HepG2 (cell line): Measurements from ENCODE around the gene ZACN.
"Not testable (repeated sequence)": the region's sequence is repeated elsewhere in the genome, so short reads cannot be mapped to it uniquely, and the experiment has no call there.

ENCODE experiments used
- FOXP1 ChIP-seq, 2 experiments: fragments of 450-650 bp in 1 of 2; IDR thresholded peaks; 2 replicates each; pipeline ENCODE4 v1.6.1; 2017 to 2018; ENCODE audit warnings: antibody characterized with exemption in 1 of 2
- JUNB ChIP-seq: sonication (generic); formaldehyde crosslinking; IDR thresholded peaks from 2 replicates; pipeline ENCODE4 v1.8.0; 2022; ENCODE audit warnings: missing genetic modification reagents, mild to moderate bottlenecking, borderline replicate concordance
- LRRFIP1 ChIP-seq: sonication (generic); formaldehyde crosslinking; conservative IDR thresholded peaks from 2 replicates; pipeline ENCODE4 v1.4.0; 2020; ENCODE audit warnings: missing genetic modification reagents
- MXD4 ChIP-seq: IDR thresholded peaks from 2 replicates; pipeline ENCODE4 v1.6.1; 2016; ENCODE audit warnings: mild to moderate bottlenecking, missing biosample characterization, missing genetic modification reagents
- POLR2AphosphoS5 ChIP-seq: IDR thresholded peaks from 2 replicates; pipeline ENCODE4 v1.6.1; 2012; ENCODE audit warnings: low read depth, low read length
- ZNF776 ChIP-seq: sonication (generic); formaldehyde crosslinking; IDR thresholded peaks from 2 replicates; pipeline ENCODE4 v1.4.0; 2020; ENCODE audit warnings: mild to moderate bottlenecking, missing genetic modification reagents
- TF ChIP-seq, protein P1 (sequence below): sonication (generic); formaldehyde crosslinking; IDR thresholded peaks from 2 replicates; pipeline ENCODE4 v1.8.1; 2022; ENCODE audit warnings: low read depth, mild to moderate bottlenecking, missing genetic modification reagents
- TF ChIP-seq, protein P2 (sequence below): sonication (generic); formaldehyde crosslinking; IDR thresholded peaks from 2 replicates; pipeline ENCODE4 v1.5.0; 2020; ENCODE audit warnings: mild to moderate bottlenecking, missing genetic modification reagents, moderate library complexity

DNA sequence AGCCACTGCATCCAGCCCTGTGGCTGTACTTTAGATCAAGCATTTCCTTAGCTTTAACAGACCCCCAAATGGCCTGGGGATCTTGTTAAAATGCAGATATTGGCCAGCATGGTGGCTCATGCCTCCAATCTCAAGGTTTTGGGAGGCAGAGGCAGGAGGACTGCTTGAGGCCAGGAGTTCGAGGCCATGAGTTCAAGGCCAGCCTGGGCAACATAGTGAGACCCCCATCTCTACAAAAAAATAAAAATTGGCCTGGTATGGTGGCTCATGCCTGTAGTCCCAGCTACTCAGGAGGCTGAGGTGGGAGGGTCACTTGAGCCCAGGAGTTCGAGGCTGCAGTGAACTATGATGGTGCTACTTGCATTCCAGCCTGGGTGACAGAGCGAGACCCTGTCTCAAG, 36.1 kb upstream of the ZACN start:
- not testable (repeated sequence) for TF ChIP-seq FOXP1 (IDR thresholded peaks at IDR 0.05); FOXP1 (CRISPR knock-in tag; IDR thresholded peaks at IDR 0.05); POLR2AphosphoS5; ZNF776 (CRISPR knock-in tag); LRRFIP1 (CRISPR knock-in tag); JUNB (CRISPR knock-in tag); MXD4 (CRISPR knock-in tag)
- TF ChIP-seq, protein P1, sequence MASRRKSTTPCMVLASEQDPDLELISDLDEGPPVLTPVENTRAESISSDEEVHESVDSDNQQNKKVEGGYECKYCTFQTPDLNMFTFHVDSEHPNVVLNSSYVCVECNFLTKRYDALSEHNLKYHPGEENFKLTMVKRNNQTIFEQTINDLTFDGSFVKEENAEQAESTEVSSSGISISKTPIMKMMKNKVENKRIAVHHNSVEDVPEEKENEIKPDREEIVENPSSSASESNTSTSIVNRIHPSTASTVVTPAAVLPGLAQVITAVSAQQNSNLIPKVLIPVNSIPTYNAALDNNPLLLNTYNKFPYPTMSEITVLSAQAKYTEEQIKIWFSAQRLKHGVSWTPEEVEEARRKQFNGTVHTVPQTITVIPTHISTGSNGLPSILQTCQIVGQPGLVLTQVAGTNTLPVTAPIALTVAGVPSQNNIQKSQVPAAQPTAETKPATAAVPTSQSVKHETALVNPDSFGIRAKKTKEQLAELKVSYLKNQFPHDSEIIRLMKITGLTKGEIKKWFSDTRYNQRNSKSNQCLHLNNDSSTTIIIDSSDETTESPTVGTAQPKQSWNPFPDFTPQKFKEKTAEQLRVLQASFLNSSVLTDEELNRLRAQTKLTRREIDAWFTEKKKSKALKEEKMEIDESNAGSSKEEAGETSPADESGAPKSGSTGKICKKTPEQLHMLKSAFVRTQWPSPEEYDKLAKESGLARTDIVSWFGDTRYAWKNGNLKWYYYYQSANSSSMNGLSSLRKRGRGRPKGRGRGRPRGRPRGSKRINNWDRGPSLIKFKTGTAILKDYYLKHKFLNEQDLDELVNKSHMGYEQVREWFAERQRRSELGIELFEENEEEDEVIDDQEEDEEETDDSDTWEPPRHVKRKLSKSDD = not testable (repeated sequence)
- TF ChIP-seq, protein P2, sequence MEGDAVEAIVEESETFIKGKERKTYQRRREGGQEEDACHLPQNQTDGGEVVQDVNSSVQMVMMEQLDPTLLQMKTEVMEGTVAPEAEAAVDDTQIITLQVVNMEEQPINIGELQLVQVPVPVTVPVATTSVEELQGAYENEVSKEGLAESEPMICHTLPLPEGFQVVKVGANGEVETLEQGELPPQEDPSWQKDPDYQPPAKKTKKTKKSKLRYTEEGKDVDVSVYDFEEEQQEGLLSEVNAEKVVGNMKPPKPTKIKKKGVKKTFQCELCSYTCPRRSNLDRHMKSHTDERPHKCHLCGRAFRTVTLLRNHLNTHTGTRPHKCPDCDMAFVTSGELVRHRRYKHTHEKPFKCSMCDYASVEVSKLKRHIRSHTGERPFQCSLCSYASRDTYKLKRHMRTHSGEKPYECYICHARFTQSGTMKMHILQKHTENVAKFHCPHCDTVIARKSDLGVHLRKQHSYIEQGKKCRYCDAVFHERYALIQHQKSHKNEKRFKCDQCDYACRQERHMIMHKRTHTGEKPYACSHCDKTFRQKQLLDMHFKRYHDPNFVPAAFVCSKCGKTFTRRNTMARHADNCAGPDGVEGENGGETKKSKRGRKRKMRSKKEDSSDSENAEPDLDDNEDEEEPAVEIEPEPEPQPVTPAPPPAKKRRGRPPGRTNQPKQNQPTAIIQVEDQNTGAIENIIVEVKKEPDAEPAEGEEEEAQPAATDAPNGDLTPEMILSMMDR = not testable (repeated sequence)
